ENCODE results near the gene SIRT4. TPM values are rescaled to one million over a fixed set of nuclear protein-coding genes. Genes with fewer than 3 reads are reported as not detected.

SIRT4 gene
- total RNA-seq, 4 donors from 2014 or later = 0.87 to 5.7 (median 1.9) TPM

DNA sequence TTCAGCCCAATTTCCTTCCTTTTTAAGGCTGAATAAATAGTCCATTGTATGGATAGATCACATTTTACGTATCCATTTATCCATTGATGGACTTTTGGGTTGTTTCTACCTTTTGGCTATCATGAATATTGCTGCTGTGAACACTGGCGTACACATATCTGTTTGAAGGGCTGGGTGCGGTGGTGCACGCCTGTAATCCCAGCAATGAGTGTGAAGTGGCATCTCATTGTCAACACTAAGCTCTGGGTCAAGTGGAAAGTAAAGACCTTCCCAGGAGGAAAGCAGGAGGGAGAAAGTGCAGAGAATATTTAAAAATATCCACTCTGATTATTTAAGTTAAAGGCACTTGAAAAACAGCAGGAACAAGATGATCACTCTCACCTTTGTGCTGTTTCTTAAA lies 37.1 kb downstream of the SIRT4 start:
- Histone ChIP-seq H3K27me3 (peaks cover 0 to 16% of the 10 kb centered on the region in 2 donors), H3K4me3 (no peak overlapping the region), H3K4me1 (no peaks in the 10 kb centered on the region), H3K36me3 (no peaks in the 10 kb centered on the region), H3K9me3 (no peaks in the 10 kb centered on the region), H3K27ac (no peak overlapping the region)
- 93% methylated on average over 4 of the region's 4 CpGs for WGBS, 2 donors
- TF ChIP-seq EP300 (IDR thresholded peaks at IDR 0.05) = no peak
- TF ChIP-seq POLR2A (IDR thresholded peaks at IDR 0.05) = no peak
- TF ChIP-seq, protein P1, sequence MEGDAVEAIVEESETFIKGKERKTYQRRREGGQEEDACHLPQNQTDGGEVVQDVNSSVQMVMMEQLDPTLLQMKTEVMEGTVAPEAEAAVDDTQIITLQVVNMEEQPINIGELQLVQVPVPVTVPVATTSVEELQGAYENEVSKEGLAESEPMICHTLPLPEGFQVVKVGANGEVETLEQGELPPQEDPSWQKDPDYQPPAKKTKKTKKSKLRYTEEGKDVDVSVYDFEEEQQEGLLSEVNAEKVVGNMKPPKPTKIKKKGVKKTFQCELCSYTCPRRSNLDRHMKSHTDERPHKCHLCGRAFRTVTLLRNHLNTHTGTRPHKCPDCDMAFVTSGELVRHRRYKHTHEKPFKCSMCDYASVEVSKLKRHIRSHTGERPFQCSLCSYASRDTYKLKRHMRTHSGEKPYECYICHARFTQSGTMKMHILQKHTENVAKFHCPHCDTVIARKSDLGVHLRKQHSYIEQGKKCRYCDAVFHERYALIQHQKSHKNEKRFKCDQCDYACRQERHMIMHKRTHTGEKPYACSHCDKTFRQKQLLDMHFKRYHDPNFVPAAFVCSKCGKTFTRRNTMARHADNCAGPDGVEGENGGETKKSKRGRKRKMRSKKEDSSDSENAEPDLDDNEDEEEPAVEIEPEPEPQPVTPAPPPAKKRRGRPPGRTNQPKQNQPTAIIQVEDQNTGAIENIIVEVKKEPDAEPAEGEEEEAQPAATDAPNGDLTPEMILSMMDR (IDR thresholded peaks at IDR 0.05) = no peak
- DNase-seq (ENCODE audit: low spot score in 2 of 2) = no peak

DNA sequence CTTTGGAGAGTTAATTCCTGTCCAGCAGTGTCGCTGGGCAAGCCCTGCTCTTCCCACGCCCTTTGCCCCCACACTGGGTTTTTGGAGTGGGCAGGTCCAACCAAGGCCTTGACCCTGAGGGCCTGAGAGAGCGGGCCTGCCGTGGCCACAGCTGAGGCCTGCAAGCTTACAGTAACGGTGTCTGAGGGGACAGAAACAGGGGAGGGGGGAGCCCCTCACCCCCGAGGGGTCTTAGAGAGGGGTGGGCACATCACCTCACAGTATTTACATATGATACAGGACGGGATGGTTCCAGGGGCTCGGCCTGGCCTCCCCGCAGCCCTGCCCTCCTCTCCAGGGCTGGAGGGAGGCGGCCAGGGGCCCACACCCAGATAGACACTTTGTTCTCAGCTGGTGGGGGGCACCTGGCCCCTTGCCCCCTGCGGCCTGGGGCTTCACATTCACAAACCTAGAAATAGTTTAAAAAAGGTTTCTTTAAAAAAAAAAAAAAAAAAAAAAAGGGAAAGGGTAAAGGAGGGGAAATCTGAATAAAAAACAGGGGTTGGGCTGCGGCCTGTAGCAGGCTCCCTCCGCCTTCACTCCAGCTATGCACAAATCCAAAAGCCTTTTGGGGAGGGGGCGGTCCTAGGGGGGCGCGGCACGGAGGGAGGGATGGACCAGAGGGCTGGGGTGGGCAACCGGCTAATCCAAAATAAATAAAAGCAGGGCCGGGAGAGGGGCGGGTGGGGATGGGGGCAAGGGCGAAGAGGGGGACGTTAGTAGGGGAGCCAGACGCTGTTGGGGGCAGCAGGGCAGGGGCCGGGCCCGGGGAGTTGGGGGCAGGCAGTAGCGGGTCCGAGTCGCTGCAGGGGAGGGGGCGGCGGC lies 40.3 kb downstream of the SIRT4 start:
- Histone ChIP-seq H3K4me1 (no peaks in the 10 kb centered on the region), H3K27me3 (peaks cover 0 to 16% of the 10 kb centered on the region in 2 donors), H3K36me3 (peaks cover 0 to 14% (median 0%) of the 10 kb centered on the region in 3 donors), H3K27ac (no peak overlapping the region), H3K4me3 (no peak overlapping the region), H3K9me3 (no peaks in the 10 kb centered on the region)
- WGBS, 2 donors = 36 to 45% methylated on average over 30 of the region's 30 CpGs
- TF ChIP-seq POLR2A (IDR thresholded peaks at IDR 0.05) (no peak), EP300 (IDR thresholded peaks at IDR 0.05) (no peak)
- DNase-seq (ENCODE audit: low spot score in 2 of 2) = no peak

DNA sequence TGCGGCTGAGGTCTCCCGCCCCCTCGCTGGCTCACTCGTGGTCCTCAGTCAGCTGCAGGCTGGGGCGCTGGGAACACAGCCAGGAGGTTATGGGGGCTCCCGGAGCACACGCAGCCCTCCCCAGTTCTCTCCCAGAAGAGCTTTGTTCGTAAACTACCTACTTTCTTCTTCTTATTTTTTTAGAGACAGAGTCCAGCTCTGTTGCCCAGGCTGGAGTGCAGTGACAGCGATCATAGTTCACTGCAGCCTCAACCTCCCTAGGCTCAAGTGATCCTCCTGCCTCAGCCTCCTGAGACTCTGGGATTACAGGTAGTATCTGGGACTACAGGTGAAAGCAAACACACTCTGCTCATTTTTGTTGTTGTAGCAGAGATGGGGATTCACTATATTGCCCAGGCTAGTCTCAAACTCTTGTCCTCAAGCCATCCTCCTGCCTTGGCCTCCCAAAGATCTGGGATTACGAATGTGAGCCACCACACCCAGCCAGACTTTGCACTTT lies 41.0 kb downstream of the SIRT4 start:
- H3K9me3 ChIP-seq = no peaks in the 10 kb centered on the region
- no peaks in the 10 kb centered on the region for H3K4me1 ChIP-seq
- WGBS, 2 donors = 37 to 41% methylated on average over 10 of the region's 10 CpGs
- H3K36me3 ChIP-seq = peaks cover 0 to 18% (median 0%) of the 10 kb centered on the region in 3 donors
- DNase-seq (ENCODE audit: low spot score in 2 of 2) = no peak
- no peak overlapping the region for H3K4me3 ChIP-seq
- TF ChIP-seq POLR2A (IDR thresholded peaks at IDR 0.05) (no peak), EP300 (IDR thresholded peaks at IDR 0.05) (no peak)
- TF ChIP-seq, protein P1 (IDR thresholded peaks at IDR 0.05) = no peak
- no peak overlapping the region for H3K27ac ChIP-seq
- peaks cover 0 to 16% of the 10 kb centered on the region in 2 donors for H3K27me3 ChIP-seq

DNA sequence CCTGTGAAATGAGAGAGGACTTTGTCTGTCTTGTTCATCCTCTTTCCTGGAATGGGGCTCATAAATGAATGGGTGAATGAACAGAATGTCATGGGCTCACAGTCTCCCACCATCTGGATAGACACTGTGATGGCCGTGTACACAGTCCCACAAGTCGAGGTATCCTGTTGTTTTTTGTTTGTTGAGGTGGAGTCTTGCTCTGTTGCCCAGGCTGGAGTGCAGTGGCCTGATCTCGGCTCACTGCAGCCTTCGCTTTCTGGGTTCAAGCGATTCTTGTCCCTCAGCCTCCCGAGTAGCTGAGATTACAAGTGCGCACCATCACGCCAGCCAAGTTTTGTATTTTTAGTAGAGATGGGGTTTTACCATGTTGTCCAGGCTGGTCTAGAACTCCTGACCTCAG lies 41.6 kb downstream of the SIRT4 start:
- Histone ChIP-seq H3K27ac (no peak overlapping the region), H3K27me3 (peaks cover 0 to 16% of the 10 kb centered on the region in 2 donors), H3K9me3 (no peaks in the 10 kb centered on the region), H3K36me3 (peaks cover 0 to 18% (median 0%) of the 10 kb centered on the region in 3 donors), H3K4me3 (no peak overlapping the region), H3K4me1 (no peaks in the 10 kb centered on the region)
- TF ChIP-seq EP300 (IDR thresholded peaks at IDR 0.05) (no peak), POLR2A (IDR thresholded peaks at IDR 0.05) (no peak)
- TF ChIP-seq, protein P1 (IDR thresholded peaks at IDR 0.05) = no peak
- no peak for DNase-seq (ENCODE audit: low spot score in 2 of 2)
- WGBS, 2 donors = 87 to 91% methylated on average over 8 of the region's 8 CpGs

DNA sequence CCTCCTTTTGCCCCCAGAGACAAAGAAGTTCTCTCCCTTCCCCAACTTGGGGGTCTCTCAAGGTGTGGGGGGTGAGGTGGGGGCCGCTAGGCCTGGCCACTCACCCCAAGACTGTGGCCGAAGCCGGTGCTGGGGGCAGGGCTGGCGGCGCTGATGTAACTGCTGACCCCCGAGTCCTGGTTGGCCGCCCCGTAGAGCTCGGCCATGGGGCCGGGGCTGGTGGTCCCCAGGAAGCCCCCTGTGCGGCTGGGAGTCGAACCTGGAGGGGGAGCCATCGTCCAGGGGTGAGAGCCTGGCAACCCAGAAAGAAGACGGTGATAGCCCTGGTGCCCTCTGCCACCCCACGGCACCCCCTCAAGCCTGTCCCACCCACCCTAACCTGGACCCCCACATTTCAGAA lies 43.9 kb downstream of the SIRT4 start:
- no peaks in the 10 kb centered on the region for H3K9me3 ChIP-seq
- WGBS, 2 donors = 88 to 97% methylated on average over 11 to 15 of the region's 15 CpGs
- peaks cover 0 to 18% (median 0%) of the 10 kb centered on the region in 3 donors for H3K36me3 ChIP-seq
- H3K27ac ChIP-seq = no peak overlapping the region
- H3K4me3 ChIP-seq = no peak overlapping the region
- no peak for DNase-seq (ENCODE audit: low spot score in 2 of 2)
- TF ChIP-seq EP300 (IDR thresholded peaks at IDR 0.05) = no peak
- no peak for TF ChIP-seq POLR2A (IDR thresholded peaks at IDR 0.05)
- TF ChIP-seq, protein P1 (IDR thresholded peaks at IDR 0.05) = no peak
- H3K27me3 ChIP-seq = peaks cover 0 to 15% of the 10 kb centered on the region in 2 donors
- H3K4me1 ChIP-seq = no peaks in the 10 kb centered on the region
